PC-9 (cell line): ENCODE measurements around the gene MAST4.
"Not testable (repeated sequence)": the region's sequence is repeated elsewhere in the genome, so short reads cannot be mapped to it uniquely, and the experiment has no call there.

ENCODE experiments used
- EZH2 ChIP-seq: fragments of 200-600 bp; sonication (generic); IDR thresholded peaks from 2 replicates; pipeline ENCODE4 v1.8.0; 2017; ENCODE audit warnings: antibody characterized with exemption, low read depth
- TF ChIP-seq, protein P1 (sequence below): fragments of 200-600 bp; sonication (generic); conservative IDR thresholded peaks from 2 replicates; pipeline ENCODE4 v1.6.1; 2017; ENCODE audit warnings: mixed run types, antibody characterized with exemption, mild to moderate bottlenecking, moderate library complexity

DNA sequence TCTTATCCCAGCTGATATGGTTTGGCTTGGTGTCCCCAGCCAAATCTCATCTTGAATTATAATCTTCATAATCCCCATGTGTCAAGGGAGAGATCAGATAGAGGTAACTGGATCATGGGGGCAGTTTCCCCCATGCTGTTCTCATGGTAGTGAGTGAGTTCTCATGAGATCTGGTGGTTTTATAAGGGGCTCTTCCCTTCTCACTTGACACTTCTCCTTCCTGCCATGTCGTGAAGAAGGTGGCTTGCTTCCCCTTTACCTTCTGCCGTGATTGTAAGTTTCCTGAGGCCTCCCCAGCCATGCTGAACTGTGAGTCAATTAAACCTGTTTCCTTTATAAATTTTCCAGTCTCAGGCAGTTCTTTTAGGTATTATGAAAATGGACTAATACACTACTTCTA, 226.7 kb downstream of the MAST4 start:
- TF ChIP-seq, protein P1, sequence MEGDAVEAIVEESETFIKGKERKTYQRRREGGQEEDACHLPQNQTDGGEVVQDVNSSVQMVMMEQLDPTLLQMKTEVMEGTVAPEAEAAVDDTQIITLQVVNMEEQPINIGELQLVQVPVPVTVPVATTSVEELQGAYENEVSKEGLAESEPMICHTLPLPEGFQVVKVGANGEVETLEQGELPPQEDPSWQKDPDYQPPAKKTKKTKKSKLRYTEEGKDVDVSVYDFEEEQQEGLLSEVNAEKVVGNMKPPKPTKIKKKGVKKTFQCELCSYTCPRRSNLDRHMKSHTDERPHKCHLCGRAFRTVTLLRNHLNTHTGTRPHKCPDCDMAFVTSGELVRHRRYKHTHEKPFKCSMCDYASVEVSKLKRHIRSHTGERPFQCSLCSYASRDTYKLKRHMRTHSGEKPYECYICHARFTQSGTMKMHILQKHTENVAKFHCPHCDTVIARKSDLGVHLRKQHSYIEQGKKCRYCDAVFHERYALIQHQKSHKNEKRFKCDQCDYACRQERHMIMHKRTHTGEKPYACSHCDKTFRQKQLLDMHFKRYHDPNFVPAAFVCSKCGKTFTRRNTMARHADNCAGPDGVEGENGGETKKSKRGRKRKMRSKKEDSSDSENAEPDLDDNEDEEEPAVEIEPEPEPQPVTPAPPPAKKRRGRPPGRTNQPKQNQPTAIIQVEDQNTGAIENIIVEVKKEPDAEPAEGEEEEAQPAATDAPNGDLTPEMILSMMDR: not testable (repeated sequence)
- TF ChIP-seq EZH2: not testable (repeated sequence)
